B cell (primary cell): Measurements from ENCODE around the gene DDX21. TPM values are rescaled to one million over a fixed set of nuclear protein-coding genes. Genes with fewer than 3 reads are reported as not detected.

Source experiments
- ATAC-seq: fragments of 200-7000 bp; cut with Tn5 transposase; one replicate; pipeline ENCODE4 v1.10.0; 2021; ENCODE audit warnings: low read depth, mild to moderate bottlenecking, moderate number of reproducible peaks, moderate library complexity
- CTCF ChIA-PET: fragments of 350-600 bp; sonication (Branson Sonifier 250); formaldehyde crosslinking; loops from one replicate; lab custom pipeline; 2021; ENCODE audit warnings: antibody characterized with exemption, inconsistent platforms; lab: Charles Lee
- POLR2A ChIA-PET: fragments of 350-600 bp; sonication (Branson Sonifier 250); formaldehyde crosslinking; loops from one replicate; lab custom pipeline; 2021; ENCODE audit warnings: antibody characterized with exemption; lab: Charles Lee
- DNase-seq: peaks from one replicate; pipeline ENCODE4 v3.0.0; 2013
- H2AFZ ChIP-seq: 2 replicates; pipeline ENCODE4 v1.6.1; 2012; ENCODE audit warnings: mild to moderate bottlenecking, low read depth, low read length; ENCODE audit not compliant: insufficient read depth, poor library complexity, severe bottlenecking
- H3K27ac ChIP-seq, 2 donors: 1 replicate in 1 of 2; 2 replicates in 1 of 2; pipeline ENCODE4 v1.5.1; 2012 to 2013; ENCODE audit warnings: low read length in 2 of 2, mild to moderate bottlenecking in 2 of 2, moderate library complexity in 1 of 2
- H3K27me3 ChIP-seq, 4 experiments: fragments of 200-600 bp in 1 of 4; sonication (generic) in 1 of 4; replicated peaks in 1 of 4; 1 replicate in 2 of 4; 2 replicates in 2 of 4; pipeline versions ENCODE4 v1.6.1 to v1.7.0; 2013 to 2016; ENCODE audit warnings: low read length in 3 of 4, mild to moderate bottlenecking in 2 of 4, mixed read lengths in 1 of 4, moderate library complexity in 1 of 4; ENCODE audit not compliant: insufficient read depth in 4 of 4, control insufficient read depth in 3 of 4; ENCODE audit errors: control extremely low read depth in 1 of 4
- H3K36me3 ChIP-seq, 2 experiments: replicated peaks in 1 of 2; 1 replicate in 1 of 2; 2 replicates in 1 of 2; pipeline versions ENCODE4 v1.6.1 to v1.7.1; 2013; ENCODE audit warnings: low read length in 1 of 2; ENCODE audit not compliant: insufficient read depth in 2 of 2, control insufficient read depth in 1 of 2; ENCODE audit errors: control extremely low read depth in 1 of 2, extremely low read depth in 1 of 2
- H3K4me1 ChIP-seq, 2 donors: fragments of 200-600 bp in 1 of 2; sonication (generic) in 1 of 2; 1 replicate in 1 of 2; 2 replicates in 1 of 2; pipeline versions ENCODE4 v1.5.1 to v1.6.1; 2013 to 2017; ENCODE audit warnings: low read length in 2 of 2; ENCODE audit not compliant: control insufficient read depth in 2 of 2, insufficient read depth in 2 of 2
- H3K4me2 ChIP-seq: replicated peaks from 2 replicates; pipeline ENCODE3; 2012; ENCODE audit warnings: mild to moderate bottlenecking, low read depth, low read length; ENCODE audit not compliant: poor library complexity, severe bottlenecking
- H3K4me3 ChIP-seq, 5 experiments: fragments of 200-600 bp in 1 of 5; sonication (generic) in 1 of 5; 1 replicate in 3 of 5; 2 replicates in 2 of 5; pipeline versions ENCODE4 v1.5.1 to v1.7.0; 2011 to 2016; ENCODE audit warnings: low read length in 4 of 5, mild to moderate bottlenecking in 4 of 5, low read depth in 2 of 5, control low read depth in 1 of 5, moderate library complexity in 1 of 5; ENCODE audit not compliant: insufficient read depth in 1 of 5; ENCODE audit errors: control extremely low read depth in 1 of 5, extremely low read depth in 1 of 5
- H3K79me2 ChIP-seq: fragments of 200-600 bp; sonication (generic); one replicate; pipeline ENCODE4 v1.6.0; 2016; ENCODE audit warnings: low read length; ENCODE audit not compliant: control insufficient read depth, insufficient read depth
- H3K9ac ChIP-seq: fragments of 200-600 bp; sonication (generic); 2 replicates; pipeline ENCODE4 v1.6.1; 2017; ENCODE audit warnings: mild to moderate bottlenecking, low read length, moderate library complexity
- H3K9me3 ChIP-seq, 3 donors: one replicate each; pipeline versions ENCODE4 v1.6.1 to v1.7.1; 2013; ENCODE audit warnings: low read length in 2 of 3; ENCODE audit not compliant: control insufficient read depth in 2 of 3, insufficient read depth in 1 of 3; ENCODE audit errors: control extremely low read depth in 1 of 3
- H4K20me1 ChIP-seq: 2 replicates; pipeline ENCODE4 v1.6.0; 2012; ENCODE audit warnings: mild to moderate bottlenecking, low read length; ENCODE audit not compliant: insufficient read depth, control insufficient read depth, poor library complexity, severe bottlenecking
- H3K27ac Mint-ChIP-seq: one replicate; pipeline ENCODE4 v1.8.0; 2021; ENCODE audit warnings: mixed read lengths
- H3K27me3 Mint-ChIP-seq: one replicate; pipeline ENCODE4 v1.8.0; 2021; ENCODE audit warnings: mixed read lengths
- H3K4me1 Mint-ChIP-seq: one replicate; pipeline ENCODE4 v1.8.0; 2021; ENCODE audit warnings: mixed read lengths
- H3K4me3 Mint-ChIP-seq: one replicate; pipeline ENCODE4 v1.8.0; 2021; ENCODE audit warnings: mixed read lengths
- H3K9me3 Mint-ChIP-seq: one replicate; pipeline ENCODE4 v1.8.0; 2022; ENCODE audit warnings: mixed read lengths; ENCODE audit not compliant: insufficient read depth
- EZH2 ChIP-seq: IDR thresholded peaks from 2 replicates; pipeline ENCODE4 v1.6.1; 2012; ENCODE audit warnings: borderline replicate concordance, low read depth, mild to moderate bottlenecking, moderate library complexity, low read length; ENCODE audit not compliant: insufficient read depth, poor library complexity, severe bottlenecking
- WGBS: methylation state at CpG from one replicate; pipeline ENCODE4 v1.1.5; 2013; ENCODE audit warnings: missing lambda C conversion rate; ENCODE audit not compliant: insufficient coverage; 5-methylcytosine and 5-hydroxymethylcytosine counted together
- intact Hi-C: fragments of 100-400 bp; cut with micrococcal nuclease; formaldehyde crosslinking; loops from one replicate; pipeline ENCODE4 v1.10.0; 2022
- polyA plus RNA-seq: library from polyadenylated mRNA; depleted of rRNA; stranded (reverse); fragments of >200 nt; gene quantifications from 2 replicates; pipeline ENCODE4 v1.2.3, GENCODE V29; 2012
- total RNA-seq, 2 donors: library from RNA; stranded (reverse); fragments of 120-200 nt in 1 of 2; gene quantifications; 1 replicate in 1 of 2; 2 replicates in 1 of 2; pipeline versions ENCODE4 v1.2.3 to v1.2.4, GENCODE V29; 2013 to 2022
- TF ChIP-seq, protein P1 (sequence below): fragments of 200-600 bp; IDR thresholded peaks from one replicate; pipeline ENCODE4 v1.8.0; 2022; ENCODE audit warnings: antibody characterized with exemption, mild to moderate bottlenecking

Gene DDX21
- total and polyA plus RNA-seq, 2 donors (not counting 1 experiment from before 2014, with no cell fraction given): 17.8 to 43.5 TPM

DNA sequence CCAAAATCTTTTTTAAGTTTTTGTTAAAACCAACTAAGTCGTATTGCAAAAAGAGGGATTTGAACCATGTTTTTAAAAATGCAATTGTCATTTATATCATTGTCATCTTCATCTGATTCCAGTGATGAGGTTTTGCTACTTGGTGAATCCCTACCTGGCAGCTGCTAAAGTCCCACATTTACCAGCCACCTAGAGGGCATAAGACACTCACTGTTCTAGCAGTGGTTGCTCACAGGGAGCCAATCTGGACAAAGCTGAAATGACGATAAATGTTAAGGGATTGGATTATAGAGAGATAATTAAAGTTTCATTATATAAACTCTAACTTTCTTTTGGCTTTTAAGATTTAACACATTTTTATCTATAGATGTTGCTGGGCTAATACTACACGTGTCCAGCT, 51.3 kb downstream of the DDX21 start:
- Histone ChIP-seq H3K4me2 (no peak overlapping the region), H3K9ac (no peak overlapping the region), H3K79me2 (no peaks in the 10 kb centered on the region), H2AFZ (no peak overlapping the region), H3K36me3 (peaks cover 1 to 18% of the 10 kb centered on the region in 2 experiments), H3K27ac (no peak overlapping the region), H3K4me3 (no peak overlapping the region), H4K20me1 (no peaks in the 10 kb centered on the region), H3K9me3 (no peaks in the 10 kb centered on the region), H3K4me1 (no peaks in the 10 kb centered on the region), H3K27me3 (no peaks in the 10 kb centered on the region)
- POLR2A ChIA-PET: no interaction called here
- WGBS: no CpG with 5 or more reads among the region's 3 CpGs
- H3K27me3 Mint-ChIP-seq: no peaks in the 10 kb centered on the region
- no peak overlapping the region for H3K27ac Mint-ChIP-seq
- no peak for ATAC-seq
- CTCF ChIA-PET: interaction anchor here (4.6 kb wide), 1 partner anchor 86 kb away, joined by 197 read pairs; the partner anchor contains the start of gene SRGN
- H3K9me3 Mint-ChIP-seq: no peaks in the 10 kb centered on the region
- intact Hi-C loops: loop anchor here (5.0 kb wide), 1 partner anchor 385 kb away; no protein-coding TSS in a partner anchor
- TF ChIP-seq, protein P1, sequence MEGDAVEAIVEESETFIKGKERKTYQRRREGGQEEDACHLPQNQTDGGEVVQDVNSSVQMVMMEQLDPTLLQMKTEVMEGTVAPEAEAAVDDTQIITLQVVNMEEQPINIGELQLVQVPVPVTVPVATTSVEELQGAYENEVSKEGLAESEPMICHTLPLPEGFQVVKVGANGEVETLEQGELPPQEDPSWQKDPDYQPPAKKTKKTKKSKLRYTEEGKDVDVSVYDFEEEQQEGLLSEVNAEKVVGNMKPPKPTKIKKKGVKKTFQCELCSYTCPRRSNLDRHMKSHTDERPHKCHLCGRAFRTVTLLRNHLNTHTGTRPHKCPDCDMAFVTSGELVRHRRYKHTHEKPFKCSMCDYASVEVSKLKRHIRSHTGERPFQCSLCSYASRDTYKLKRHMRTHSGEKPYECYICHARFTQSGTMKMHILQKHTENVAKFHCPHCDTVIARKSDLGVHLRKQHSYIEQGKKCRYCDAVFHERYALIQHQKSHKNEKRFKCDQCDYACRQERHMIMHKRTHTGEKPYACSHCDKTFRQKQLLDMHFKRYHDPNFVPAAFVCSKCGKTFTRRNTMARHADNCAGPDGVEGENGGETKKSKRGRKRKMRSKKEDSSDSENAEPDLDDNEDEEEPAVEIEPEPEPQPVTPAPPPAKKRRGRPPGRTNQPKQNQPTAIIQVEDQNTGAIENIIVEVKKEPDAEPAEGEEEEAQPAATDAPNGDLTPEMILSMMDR: no peak
- TF ChIP-seq EZH2: no peak
- no peak for DNase-seq
- no peak overlapping the region for H3K4me3 Mint-ChIP-seq
- H3K4me1 Mint-ChIP-seq: no peaks in the 10 kb centered on the region

DNA sequence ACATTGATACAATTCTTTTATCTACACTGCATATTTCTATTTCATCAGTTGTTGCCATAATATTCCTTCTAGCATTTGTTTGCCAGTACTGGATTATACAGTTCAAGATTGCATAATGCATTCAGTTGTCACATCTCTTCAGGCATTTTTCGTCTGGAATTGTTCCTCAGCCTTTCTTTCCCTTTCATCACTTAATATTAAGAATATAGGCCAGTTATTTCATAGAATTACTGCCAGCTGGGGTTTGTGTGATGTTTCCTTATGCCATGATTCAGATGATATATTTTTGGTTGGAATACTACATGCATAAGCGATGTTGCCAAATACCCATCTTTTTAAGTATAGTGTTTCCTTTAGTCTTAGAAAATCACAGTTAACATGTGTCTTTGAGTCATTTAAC, 53.4 kb downstream of the DDX21 start:
- WGBS: no CpG with 5 or more reads among the region's 2 CpGs
- ATAC-seq: no peak

More for the DNA sequence above, 53.4 kb downstream of the DDX21 start:
- peaks cover 0 to 25% of the 10 kb centered on the region in 2 experiments for H3K36me3 ChIP-seq
- H3K4me2 ChIP-seq: no peak overlapping the region
- ChIA-PET POLR2A (no interaction called here), CTCF (interaction anchor here (1.1 to 1.6 kb wide), 2 partner anchors 83 to 85 kb away, joined by 4 to 5 read pairs; no protein-coding TSS in a partner anchor)
- no peaks in the 10 kb centered on the region for H3K79me2 ChIP-seq
- H4K20me1 ChIP-seq: no peaks in the 10 kb centered on the region
- intact Hi-C loops: loop anchor here (5.0 kb wide), 1 partner anchor 383 kb away; no protein-coding TSS in a partner anchor
- no peak for DNase-seq
- no peak overlapping the region for H3K27ac ChIP-seq
- H3K9me3 ChIP-seq: no peaks in the 10 kb centered on the region
- Mint-ChIP-seq H3K4me3 (no peak overlapping the region), H3K9me3 (no peaks in the 10 kb centered on the region), H3K27ac (no peak overlapping the region), H3K27me3 (no peaks in the 10 kb centered on the region), H3K4me1 (no peaks in the 10 kb centered on the region)
- no peak overlapping the region for H3K4me3 ChIP-seq
- TF ChIP-seq EZH2: no peak
- TF ChIP-seq, protein P1: no peak
- no peaks in the 10 kb centered on the region for H3K27me3 ChIP-seq
- no peaks in the 10 kb centered on the region for H3K4me1 ChIP-seq
- no peak overlapping the region for H3K9ac ChIP-seq
- H2AFZ ChIP-seq: no peak overlapping the region
